ENCODE results near the gene FGA. TPM values are rescaled to one million over a fixed set of nuclear protein-coding genes. Genes with fewer than 3 reads are reported as not detected.

The FGA gene
- total RNA-seq, 1 donor from 2014 or later = not detected

DNA sequence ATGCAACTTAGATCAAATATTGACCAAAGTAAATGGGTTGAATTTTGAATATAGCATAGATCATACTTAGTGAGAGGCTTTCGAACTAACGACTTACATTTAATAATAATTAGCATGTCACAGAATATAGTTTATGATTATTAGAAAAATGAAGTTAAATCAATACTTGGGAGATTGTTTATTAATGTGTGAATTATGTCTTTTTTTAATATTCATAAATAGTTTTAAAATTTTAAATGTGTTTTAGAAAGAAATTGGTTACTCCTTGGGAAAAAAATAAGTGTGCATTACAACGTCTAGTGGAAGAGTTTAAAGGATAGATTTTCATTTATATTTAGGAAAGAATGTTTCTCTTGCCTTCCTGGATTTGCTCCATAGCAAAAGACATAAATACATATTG, 7.3 kb downstream of the FGA start:
- DNase-seq (ENCODE audit: low spot score) = no peak

- DNase-seq (ENCODE audit: low spot score) = no peak
These were observed 7.8 kb downstream of the FGA start for GRCh38 chr4:154582723-154583122.

DNA sequence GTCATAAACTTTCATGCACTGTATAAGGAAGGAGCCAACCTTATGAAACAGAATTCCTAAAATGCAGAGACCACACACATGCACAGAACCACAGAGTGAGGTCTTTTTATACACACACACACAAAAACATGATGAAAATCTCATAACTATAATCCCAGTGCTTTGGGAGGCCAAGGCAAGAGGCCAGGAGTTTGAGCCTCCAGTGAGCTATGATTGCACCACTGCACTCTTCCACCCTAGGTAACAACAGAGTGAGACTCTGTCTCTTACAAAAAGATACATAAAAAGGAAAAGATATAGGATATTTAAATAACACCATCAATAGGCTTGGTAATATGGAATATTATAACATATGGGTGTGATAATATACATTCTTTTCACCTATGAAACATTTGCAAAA, 10.6 kb downstream of the FGA start:
- DNase-seq (ENCODE audit: low spot score) = no peak

DNA sequence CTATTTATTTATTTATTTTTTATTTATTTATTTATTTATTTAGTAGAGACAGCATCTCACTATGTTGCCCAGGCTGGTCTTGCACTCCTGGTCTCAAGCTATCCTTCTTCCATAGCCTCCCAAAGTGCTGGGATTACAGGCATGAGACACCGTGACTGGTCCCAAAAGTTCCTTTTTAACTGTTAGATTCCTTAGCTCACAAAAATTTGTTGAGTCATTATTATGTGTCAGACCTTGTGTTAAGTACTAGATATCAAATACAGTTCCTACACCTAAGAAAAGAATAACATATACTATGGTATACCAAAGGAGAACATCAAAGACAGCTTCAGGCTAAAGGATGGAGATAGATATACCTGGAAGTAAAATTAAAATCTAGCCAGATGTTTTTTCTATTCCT, 11.6 kb downstream of the FGA start:
- DNase-seq (ENCODE audit: low spot score) = no peak

DNA sequence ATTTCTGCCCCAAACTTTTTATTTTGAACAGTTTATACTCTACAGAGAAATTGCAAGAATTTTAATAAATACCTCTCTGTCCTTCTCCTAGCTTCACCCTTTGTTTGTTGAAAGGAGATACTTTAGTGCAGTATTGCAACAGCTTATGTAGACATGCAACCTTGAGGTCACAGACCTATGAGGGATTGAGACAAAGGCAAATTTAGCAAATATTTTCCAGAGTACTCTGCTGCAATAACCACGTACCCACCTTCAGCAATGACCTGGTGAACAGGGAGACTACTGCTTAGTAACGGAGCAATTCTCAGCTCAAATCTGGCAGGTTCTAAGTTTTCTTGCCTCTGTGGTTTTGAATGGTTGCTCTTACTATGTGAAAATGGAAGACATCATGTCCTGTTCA, 13.2 kb downstream of the FGA start:
- DNase-seq (ENCODE audit: low spot score) = no peak

- no peak for DNase-seq (ENCODE audit: low spot score)
These were observed 16.2 kb downstream of the FGA start for GRCh38 chr4:154574311-154574710.

DNA sequence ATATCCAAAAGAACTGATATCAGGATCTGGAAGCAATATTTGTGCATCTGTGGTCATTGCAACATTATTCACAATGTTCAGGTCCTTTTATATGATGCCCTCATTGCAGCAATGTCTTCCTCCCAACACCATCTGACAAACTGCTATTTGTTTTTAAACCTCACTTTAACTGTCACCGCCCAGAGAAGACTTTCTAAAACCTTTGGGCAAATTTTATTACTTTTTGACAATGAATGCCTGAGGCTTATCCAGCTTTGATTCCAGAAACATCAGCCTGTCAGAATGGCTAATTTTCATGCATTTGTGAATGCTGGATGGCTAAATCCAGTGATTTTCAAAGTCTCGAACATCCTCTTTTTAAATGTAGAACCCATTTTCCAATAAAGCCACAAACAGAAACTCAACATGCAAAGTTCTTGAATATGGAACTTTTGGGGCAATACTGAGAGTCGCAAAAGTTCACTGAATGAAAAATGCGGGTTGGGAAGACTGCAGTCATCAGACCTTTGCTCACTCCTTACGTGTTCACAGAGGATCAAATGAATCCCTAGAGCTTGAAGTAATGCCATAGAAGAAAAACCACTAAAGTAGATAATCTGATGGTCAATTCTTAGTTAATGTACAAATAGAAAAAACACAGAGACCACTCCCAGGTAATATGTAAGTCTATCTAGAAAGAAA, 17.2 kb downstream of the FGA start:
- DNase-seq (ENCODE audit: low spot score) = no peak

GRCh38 chr4:154569584-154569983, 21.0 kb downstream of the FGA start:
- no peak for DNase-seq (ENCODE audit: low spot score)

DNA sequence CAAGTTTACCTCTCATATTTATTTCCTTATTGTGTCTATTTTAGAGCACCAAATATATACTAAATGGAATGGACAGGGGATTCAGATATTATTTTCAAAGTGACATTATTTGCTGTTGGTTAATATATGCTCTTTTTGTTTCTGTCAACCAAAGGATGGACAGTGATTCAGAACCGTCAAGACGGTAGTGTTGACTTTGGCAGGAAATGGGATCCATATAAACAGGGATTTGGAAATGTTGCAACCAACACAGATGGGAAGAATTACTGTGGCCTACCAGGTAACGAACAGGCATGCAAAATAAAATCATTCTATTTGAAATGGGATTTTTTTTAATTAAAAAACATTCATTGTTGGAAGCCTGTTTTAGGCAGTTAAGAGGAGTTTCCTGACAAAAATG, 21.5 kb downstream of the FGA start:
- no peak for DNase-seq (ENCODE audit: low spot score)

- DNase-seq (ENCODE audit: low spot score) = no peak
These were observed 23.8 kb downstream of the FGA start for GRCh38 chr4:154566639-154567204.

DNA sequence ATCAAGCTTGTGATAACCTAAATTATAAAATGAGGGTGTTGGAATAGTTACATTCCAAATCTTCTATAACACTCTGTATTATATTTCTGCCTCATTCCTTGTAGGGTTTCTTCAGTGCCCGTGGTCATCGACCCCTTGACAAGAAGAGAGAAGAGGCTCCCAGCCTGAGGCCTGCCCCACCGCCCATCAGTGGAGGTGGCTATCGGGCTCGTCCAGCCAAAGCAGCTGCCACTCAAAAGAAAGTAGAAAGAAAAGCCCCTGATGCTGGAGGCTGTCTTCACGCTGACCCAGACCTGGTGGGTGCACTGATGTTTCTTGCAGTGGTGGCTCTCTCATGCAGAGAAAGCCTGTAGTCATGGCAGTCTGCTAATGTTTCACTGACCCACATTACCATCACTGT, 24.8 kb downstream of the FGA start:
- DNase-seq (ENCODE audit: low spot score) = no peak

DNA sequence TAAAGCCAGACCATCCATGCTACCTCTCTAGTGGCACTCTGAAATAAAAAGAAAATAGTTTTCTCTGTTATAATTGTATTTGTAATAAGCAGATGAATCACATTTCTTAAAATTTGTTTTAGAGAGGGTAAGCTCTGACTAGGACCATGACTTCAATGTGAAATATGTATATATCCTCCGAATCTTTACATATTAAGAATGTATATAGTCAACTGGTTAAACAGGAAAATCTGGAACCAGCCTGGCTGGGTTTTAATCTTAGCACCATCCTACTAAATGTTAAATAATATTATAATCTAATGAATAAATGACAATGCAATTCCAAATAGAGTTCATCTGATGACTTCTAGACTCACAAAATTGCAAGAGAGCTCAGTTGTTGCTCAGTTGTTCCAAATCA, 26.2 kb downstream of the FGA start:
- DNase-seq (ENCODE audit: low spot score) = no peak

DNA sequence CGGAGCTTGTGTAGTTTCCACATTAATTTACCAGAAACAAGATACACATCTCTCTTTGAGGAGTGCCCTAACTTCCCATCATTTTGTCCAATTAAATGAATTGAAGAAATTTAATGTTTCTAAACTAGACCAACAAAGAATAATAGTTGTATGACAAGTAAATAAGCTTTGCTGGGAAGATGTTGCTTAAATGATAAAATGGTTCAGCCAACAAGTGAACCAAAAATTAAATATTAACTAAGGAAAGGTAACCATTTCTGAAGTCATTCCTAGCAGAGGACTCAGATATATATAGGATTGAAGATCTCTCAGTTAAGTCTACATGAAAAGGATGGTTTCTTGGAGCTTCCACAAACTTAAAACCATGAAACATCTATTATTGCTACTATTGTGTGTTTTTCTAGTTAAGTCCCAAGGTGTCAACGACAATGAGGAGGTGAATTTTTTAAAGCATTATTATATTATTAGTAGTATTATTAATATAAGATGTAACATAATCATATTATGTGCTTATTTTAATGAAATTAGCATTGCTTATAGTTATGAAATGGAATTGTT, 27.8 kb downstream of the FGA start, which contains the start of gene FGB:
Gene FGB, plus strand, starts transcription at position 315 of the 558 bp plus-strand sequence. Its CDS starts 8 bp downstream, at position 323.
- no peak for DNase-seq (ENCODE audit: low spot score)

DNA sequence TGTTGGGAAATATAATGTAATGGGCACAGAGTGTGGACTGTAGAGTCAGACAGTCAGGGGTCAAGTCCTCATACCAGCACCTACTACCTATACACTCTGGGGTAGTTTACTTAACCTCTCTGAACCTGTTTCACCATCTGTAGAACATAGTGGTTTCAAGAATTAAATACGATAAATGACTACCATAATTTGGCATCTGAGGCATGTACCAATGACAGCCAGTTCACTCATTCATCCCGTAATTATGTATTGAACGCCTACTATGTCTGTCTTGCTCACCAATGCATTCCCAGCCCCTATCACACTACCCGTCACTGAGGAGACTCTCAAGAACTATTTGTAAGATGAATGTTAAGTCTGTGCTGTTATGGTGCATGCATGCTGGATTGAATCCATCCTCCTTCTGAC, 29.7 kb downstream of the FGA start:
- no peak for DNase-seq (ENCODE audit: low spot score)

- no peak for DNase-seq (ENCODE audit: low spot score)
These were observed 30.1 kb downstream of the FGA start for GRCh38 chr4:154560419-154560801.

DNA sequence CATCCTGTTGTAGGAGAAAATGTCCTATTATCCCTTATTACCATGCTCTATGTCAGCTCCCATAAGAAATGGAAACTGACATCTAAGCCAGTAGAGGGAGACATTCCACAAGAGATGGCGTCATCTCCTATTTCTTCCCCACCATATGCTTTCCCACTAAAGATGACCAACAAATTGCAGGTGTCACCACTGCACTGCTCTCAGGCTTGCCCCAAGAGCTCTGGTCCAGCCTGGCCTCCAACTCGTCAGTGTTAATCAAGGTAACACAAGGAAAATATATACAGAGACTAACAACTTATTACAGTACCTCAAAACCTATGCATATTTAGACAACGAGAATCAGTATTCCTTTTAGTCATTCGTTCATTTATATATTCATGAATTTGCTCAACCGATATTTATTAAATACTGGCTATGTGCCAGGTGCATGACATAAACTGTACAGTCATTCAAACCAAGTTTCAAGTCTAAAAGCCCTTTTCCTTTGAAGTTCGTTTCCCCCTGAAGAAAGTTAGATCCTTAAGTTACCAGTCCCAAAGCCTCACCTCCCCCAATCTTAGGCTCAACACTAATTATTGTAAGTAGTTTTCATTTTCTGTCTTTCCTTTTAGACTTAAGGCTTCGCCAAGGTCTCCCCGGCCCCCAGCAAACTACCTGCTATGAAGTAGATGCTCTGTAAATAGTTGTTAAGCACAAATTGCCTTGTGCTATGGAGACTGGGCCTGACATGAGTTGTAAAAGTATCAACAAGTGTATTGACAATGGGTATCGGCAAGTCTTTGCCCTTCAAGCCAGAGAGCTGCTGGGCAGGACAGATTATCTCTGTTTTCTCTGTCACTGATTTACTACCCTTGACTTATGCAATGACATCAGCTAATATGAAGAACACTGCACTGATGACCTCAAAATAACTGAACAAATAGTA, 30.8 kb downstream of the FGA start:
- DNase-seq (ENCODE audit: low spot score) = no peak

DNA sequence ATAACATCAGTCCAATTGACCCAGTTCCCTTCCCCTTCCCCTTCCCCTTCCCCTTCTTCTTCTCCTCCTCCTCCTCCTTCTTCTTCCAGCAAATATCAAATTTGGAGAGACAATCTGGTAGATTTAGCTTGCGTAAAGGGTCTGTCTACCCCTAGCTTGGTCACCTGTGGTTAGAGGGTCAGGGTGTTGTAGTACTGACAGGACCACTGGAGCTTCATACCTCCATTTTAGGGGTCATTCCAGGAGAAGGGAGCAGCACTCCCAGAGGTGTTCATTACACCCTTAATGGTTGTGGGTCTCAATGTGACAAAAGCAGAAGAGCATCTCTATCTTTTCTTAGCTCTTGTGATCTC, 31.4 kb downstream of the FGA start:
- no peak for DNase-seq (ENCODE audit: low spot score)

DNA sequence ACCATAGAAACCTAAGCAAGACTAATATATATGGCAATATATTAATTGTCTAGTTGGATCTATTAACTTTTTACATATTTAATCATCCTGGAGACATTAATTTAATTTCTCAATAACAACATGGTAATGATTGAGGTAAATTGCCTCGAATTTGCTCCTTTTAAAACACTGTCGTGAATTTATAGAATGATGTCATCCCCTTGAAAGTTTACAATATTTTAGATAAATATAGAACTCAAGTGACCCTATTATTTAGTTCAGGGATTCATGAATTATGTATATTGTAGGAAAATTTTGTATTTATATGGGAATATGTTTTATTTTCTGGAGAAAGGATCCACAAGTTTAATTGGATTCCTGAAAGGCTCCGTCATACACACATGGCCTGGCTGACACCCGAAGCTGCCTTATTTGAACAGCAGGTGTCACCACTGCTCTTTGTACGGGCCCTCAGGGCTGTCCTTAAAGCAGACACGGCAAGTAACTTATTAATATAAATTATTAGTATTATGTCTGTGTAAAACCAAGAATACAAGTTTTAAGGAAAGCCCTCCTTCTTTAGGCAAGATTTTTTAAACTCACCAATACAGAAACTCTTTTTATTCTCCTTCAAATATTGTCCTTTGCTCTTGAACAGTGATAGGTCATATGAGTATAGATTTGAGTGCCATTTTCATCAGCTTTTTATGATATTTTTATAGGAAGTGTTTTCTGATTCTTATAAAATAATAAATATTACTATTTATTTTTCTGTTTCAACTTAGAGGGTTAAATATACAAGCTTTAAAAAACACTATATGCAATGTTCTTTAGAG, 38.5 kb downstream of the FGA start:
- DNase-seq (ENCODE audit: low spot score) = no peak

DNA sequence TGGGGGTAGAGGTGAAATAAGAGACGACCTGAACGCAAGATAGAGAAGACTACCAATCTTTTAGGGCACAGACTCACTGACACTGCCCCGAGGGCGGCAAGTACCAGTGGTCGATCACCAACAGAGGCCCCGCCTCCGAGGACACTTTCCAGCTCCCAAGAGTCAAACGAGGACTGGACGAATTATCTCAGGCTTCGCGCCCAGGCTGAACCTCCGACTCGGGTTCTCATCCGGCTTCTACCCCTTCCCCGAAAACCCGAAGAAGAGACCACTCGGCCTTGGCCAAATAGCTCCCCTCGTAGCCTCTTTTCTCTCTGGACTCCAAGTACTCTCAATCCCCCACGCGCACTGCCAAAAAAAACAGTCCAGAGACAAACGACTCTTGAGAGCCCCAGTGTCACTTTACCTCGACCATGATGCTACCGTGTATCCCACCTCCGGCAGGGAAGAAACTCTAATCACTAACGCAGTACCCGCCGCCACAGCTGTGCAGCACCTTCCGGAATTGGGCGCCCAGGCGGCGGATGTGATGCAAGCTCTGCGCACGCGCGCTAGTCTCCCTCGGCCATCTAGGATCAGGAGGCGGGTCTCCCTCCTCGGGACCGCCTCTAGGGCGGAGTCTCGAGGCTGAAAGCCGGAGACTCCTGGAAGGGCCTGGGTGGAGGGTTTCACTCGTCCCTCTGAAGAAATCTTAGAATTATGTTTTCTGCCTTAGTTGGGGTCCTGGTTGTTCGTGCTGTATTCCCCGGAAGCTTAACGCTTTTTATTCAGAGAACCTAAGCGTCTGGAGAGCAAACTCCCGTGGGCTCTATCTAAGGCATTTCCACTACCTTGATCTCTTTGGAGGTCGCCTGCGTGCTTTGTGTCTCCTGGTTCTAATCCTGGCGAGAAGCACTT, 40.4 kb downstream of the FGA start, which contains the start of gene PLRG1:
Gene PLRG1, minus strand, starts transcription at position 507 of the 897 bp plus-strand sequence. Its CDS starts 92 bp downstream, at position 415.
- DNase-seq (ENCODE audit: low spot score) = peak; percentile 99

- DNase-seq (ENCODE audit: low spot score) = no peak
These were observed 44.9 kb downstream of the FGA start for GRCh38 chr4:154545689-154546088.

All from mesenteric fat pad (tissue), 1 donor.